Pons (tissue), 1 donor: ENCODE measurements around the gene KLF6.
A peak's percentile ranks its signal among the peaks of the same experiment; 100 is the strongest.

Experiments used
- DNase-seq: peaks from one replicate; pipeline ENCODE4 v3.0.0-alpha.2; 2016; ENCODE audit warnings: low spot score

KLF6 gene

GRCh38 chr10:3787816-3788215, 2.8 kb upstream of the KLF6 start:
- no peak for DNase-seq

DNA sequence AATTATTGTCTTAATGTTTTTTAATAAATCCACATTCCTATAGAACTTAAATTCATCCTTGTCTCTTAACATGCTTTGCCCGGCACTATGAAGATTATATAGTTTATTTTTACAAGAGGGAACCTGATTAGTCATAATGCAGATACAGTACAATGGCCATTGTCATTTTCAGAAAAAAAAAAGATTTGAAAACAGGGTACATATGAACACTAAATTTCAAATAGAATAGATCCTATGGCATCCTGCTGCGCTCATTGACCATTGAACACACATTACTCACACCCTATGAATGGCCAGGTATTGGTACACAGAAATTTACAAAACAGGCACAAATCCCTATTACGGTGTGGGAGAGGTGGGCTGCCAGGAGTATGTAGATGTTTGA, 2.0 kb upstream of the KLF6 start:
- DNase-seq: no peak

GRCh38 chr10:3786295-3787015, 1.4 kb upstream of the KLF6 start:
- no peak for DNase-seq

DNA sequence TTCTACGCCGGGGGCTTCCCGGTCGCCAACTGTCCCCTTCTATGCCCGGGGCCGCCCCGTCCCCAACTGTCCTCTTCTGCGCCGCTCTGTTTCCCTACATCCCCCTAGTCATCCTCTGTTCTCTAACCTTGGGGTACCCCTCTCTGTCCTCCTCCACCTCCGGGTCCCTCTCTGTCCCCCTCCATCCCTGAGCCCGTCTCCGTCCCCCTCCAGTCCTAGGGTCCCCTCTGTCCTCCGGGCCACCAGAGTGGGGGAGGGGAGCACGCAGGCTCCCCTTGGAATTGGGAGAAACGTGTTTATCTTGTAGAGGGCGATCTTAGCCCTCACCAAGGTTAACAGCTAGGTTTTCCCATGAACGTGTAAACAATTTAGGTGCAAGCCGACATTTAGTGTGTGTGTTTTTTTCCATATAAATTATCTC, 852 bp upstream of the KLF6 start:
- peak; percentile 62 for DNase-seq

DNA sequence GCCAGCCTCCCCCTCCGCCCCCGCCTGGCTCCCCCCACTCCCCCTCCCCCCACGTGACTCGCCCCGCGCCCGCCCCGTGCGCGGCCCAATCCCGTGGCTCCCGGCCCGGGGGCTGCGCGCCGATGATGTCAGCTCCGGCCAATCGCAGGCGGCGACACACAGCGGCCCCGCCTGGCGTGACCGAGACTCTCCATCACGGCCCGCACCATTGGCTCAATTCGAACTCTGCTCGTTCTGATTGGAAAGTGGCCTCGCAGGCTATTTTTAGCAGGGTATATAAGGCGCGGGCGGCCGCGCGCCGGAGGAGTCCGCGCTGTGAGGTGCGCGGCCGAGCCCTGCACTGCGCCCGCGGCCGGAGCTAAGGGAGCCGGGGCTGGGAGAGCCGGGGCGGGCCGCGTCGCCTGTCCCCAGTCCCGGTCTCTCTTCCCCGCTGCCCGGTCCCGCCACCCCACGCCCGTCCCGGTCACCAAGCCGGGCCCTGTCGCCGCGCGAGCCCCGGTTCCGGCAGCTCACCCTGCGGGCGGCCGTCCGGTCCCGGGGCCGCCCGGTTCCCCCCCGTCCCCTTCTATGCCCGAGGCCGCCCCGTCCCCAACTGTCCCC, 342 bp upstream of the KLF6 start:
- peak; percentile 98 for DNase-seq

- DNase-seq: peak; percentile 75
These were observed 1.2 kb downstream of the KLF6 start for GRCh38 chr10:3783682-3784432.

DNA sequence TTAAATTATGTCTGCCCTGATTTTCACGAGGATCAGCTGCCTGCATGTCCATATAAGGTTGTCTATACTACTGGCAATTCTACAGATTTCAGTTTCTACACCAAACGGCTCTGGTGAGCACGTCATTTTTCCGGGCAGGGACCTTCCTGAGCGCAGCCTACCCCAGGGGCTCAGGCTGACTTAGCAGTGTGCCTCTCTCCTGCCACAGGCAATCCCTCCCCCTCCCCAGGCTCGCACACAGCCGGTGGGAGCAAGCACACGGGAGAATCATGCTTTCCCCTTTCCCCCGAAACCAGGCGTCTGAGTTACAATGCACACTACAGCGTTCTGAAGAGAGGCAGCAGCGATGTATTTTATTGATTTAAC, 1.7 kb downstream of the KLF6 start:
- peak; percentile 67 for DNase-seq

GRCh38 chr10:3782451-3783315, 2.3 kb downstream of the KLF6 start:
- DNase-seq: peak; percentile 98

DNA sequence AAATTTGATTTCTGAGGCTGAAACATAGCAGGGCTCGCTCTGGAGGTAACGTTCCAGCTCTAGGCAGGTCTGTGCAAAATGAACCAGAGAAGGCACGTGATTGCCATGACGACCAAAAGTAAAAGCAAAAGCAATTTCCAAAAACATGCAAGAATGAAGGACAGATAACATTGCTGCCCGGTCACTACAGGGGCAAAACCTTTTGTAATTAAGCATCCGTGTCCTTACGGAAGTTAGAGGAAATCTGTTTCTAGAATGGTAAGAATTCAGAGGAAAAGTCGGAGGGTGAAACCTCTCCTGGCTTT, 2.9 kb downstream of the KLF6 start:
- no peak for DNase-seq

GRCh38 chr10:3781468-3782145, 3.4 kb downstream of the KLF6 start:
- no peak for DNase-seq

- no peak for DNase-seq
These were observed 4.1 kb downstream of the KLF6 start for GRCh38 chr10:3780771-3781467.

DNA sequence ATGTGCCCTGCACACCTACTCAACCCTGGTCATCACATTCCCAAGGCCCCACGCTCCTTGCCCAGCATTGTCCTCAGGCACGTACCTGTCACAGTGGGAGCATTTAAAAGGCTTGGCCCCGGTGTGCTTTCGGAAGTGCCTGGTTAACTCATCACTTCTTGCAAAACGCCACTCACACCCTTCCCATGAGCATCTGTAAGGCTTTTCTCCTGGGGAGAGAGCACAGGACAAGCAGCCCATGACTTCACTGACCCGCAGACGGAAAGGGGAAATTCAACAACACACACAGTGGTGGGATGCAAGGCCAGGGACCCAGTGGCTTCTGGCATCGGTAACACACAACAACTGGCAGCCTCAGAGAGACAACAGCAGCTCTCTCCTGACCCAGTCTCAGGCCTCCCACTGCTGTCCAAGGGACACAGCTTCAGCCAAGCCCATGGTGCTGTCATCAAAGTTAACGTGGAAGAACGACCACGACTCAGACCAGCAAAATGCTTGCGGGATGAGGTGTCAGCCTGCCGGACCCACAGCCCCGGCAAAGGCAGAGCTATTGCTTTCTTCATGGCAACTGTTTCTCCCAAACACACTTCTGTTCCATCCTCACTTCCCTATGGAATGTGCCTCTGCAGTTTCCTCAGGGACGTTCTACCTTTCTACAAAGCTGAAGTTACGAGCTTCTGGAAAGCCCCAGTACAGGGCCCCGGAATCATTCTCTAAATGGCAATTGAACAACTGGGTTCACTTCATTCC, 4.8 kb downstream of the KLF6 start:
- DNase-seq: no peak

DNA sequence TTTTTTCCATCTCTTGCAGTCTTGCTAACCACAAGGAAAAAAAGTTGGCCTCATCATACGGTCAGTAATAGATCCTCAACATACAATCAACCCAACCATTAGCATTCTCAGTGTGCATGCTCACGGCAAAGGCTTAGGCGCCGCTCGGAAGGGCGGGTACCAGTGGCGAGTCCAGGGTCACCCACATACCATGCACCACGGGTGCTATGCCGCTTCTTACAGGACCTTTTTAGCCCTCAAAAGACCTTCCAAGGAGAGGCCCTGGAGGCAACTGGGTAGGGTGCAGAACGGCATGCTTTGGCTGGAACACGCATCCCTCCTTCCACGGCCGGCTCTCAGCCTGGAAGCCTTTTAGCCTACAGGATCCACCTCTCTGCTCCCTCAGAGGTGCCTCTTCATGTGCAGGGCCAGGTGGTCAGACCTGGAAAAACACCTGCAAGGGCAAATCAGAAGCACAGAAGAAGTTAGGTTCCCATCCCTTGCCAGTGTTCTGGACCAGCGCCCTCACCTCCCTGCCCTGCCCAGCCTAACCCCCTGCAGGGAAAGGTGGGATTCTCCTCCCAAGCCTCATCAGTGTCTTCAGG, 5.8 kb downstream of the KLF6 start:
- DNase-seq: no peak

DNA sequence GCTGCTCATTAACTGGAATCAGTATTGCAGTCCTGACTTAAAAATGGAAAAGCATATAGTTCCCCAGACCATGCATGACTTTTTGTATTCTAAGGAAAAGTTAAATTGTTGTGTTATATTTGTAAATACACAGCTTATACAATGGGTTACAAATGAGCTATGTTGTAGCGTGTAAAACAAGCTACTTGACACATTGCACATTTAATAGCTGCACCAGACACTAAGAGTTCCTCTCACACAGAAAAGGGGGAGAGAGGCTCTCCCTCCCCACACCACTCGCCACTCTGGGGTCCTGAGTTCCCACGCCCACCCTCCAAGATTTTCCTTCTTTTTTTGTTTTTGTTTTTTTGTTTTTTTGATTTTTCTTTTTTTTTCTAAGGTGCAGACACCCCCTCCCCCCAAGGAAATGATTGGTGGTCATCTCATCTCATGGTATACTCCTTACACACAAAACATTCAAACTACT, 6.3 kb downstream of the KLF6 start:
- DNase-seq: no peak

DNA sequence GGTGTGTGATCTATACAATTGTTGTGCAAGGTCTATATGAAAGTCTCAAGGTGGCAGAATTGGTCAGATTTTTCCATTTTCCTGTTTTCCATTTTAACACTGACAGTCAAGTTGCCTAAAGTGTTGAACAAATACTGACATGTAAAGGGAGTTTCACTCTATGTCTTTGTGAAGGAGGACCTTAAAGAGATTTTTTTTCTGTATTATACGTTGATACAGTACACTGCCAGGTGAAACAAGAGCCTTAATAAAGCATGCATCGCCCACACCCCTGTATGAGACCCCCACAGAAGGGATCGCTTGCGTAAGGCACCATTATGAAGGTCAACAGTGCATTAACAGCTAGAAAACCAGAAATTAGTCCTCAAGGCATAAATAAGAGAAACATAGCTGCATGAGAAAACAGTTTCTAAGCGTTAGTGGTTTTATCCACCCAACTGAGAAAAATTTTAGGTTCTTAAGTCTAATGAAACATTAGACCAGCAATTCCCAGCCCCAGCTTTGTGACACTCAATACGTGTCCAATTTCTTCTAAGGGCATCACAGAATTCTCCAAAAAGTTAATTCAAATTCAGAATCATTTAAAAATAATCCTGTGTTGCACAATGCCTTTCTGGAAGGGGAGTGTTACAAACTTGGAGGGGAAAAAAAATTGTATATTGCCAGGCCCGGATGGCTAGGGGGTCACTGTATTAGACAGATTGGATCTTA, 6.9 kb downstream of the KLF6 start:
- no peak for DNase-seq

DNA sequence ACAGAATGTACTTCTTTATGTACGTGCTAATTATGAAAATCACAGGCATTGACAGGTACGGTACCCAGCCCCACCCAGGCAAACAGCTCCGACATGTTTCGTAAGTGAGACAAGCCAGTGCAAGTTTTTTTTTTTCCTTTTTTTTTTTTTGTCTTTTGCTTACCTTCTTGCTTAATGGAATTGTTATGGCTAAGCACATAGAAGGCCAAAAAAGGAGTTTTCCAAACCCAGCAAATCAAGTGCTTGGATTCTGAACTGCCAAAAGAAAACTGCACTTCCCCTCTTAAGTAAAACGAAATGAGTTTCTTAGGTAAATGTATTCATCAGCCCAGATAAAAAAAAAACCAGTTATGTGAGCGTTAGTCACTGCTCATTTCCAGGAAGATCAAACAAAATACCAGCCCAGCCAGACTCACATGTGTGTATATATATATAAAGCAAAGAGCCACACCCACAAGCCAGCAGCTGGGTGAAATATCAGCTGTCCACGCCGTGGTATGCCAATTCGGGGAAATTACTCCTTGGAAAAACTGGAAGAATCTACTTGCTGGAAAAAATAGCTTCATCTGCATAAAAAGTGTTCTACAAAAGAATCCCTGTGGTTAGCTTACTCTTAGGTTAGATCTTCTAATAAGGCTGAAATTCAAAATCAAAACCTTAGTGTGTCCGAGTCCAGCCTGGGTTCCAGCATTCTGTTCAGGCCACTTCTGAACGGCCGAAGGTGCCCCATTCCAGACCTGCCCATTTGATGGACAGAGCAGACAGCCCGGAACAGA, 8.0 kb downstream of the KLF6 start:
- no peak for DNase-seq

- DNase-seq: peak; percentile 49
These were observed 9.1 kb downstream of the KLF6 start for GRCh38 chr10:3775696-3776551.
